DOHH2 (cell line): Measurements from ENCODE around the gene DNAH6.

ENCODE experiments used
- H3F3A ChIP-seq: fragments of 200-600 bp; sonication (generic), shearing (Covaris generic); 2 replicates; pipeline ENCODE4 v1.6.0; 2016; ENCODE audit warnings: antibody characterized with exemption, mild to moderate bottlenecking; ENCODE audit not compliant: control insufficient read depth, insufficient read depth
- H3K27ac ChIP-seq: fragments of 200-600 bp; sonication (generic); 2 replicates; pipeline ENCODE4 v1.5.1; 2014; ENCODE audit warnings: low read depth, mild to moderate bottlenecking, low read length, moderate library complexity
- H3K27me3 ChIP-seq: fragments of 200-600 bp; sonication (generic); 2 replicates; pipeline ENCODE4 v1.6.1; 2014; ENCODE audit warnings: mild to moderate bottlenecking, low read length, mixed read lengths; ENCODE audit not compliant: control insufficient read depth
- H3K36me3 ChIP-seq: fragments of 200-600 bp; sonication (generic); 2 replicates; pipeline ENCODE4 v1.6.1; 2014; ENCODE audit warnings: mild to moderate bottlenecking, low read length, moderate library complexity, mixed read lengths; ENCODE audit not compliant: control insufficient read depth
- H3K4me1 ChIP-seq: fragments of 200-600 bp; sonication (generic); 2 replicates; pipeline ENCODE4 v1.6.1; 2014; ENCODE audit warnings: mild to moderate bottlenecking, low read length, mixed read lengths; ENCODE audit not compliant: control insufficient read depth
- H3K4me2 ChIP-seq: fragments of 200-600 bp; sonication (generic); 2 replicates; pipeline ENCODE4 v1.6.0; 2014; ENCODE audit warnings: mild to moderate bottlenecking, low read length, moderate library complexity
- H3K4me3 ChIP-seq: fragments of 200-600 bp; sonication (generic); 2 replicates; pipeline ENCODE4 v1.5.1; 2014; ENCODE audit warnings: mild to moderate bottlenecking, low read length, mixed read lengths
- H3K79me2 ChIP-seq: fragments of 200-600 bp; sonication (generic); 2 replicates; pipeline ENCODE4 v1.6.1; 2014; ENCODE audit warnings: mild to moderate bottlenecking, low read length, mixed read lengths; ENCODE audit not compliant: control insufficient read depth
- H3K9me2 ChIP-seq: fragments of 200-600 bp; sonication (generic); replicated peaks from 2 replicates; pipeline ENCODE4 v1.6.1; 2014; ENCODE audit warnings: mild to moderate bottlenecking, low read length, mixed read lengths; ENCODE audit not compliant: control insufficient read depth
- H3K9me3 ChIP-seq: fragments of 200-600 bp; sonication (generic); 2 replicates; pipeline ENCODE4 v1.6.1; 2014; ENCODE audit warnings: antibody characterized with exemption, low read length, mixed read lengths; ENCODE audit not compliant: control insufficient read depth, insufficient read depth
- H4K20me1 ChIP-seq: fragments of 200-600 bp; sonication (generic); 2 replicates; pipeline ENCODE4 v1.6.0; 2014; ENCODE audit warnings: low read depth, mild to moderate bottlenecking, antibody characterized with exemption, low read length, moderate library complexity; ENCODE audit not compliant: control insufficient read depth, insufficient read depth
- CTCF ChIP-seq: fragments of 200-600 bp; sonication (generic); IDR thresholded peaks from one replicate; pipeline ENCODE4 v1.5.1; 2014; ENCODE audit warnings: antibody characterized with exemption, mild to moderate bottlenecking, low read depth, low read length; ENCODE audit not compliant: poor library complexity, severe bottlenecking
- EZH2phosphoT487 ChIP-seq: fragments of 200-600 bp; sonication (generic); IDR thresholded peaks from 2 replicates; pipeline ENCODE4 v1.6.1; 2017; ENCODE audit warnings: borderline replicate concordance, mild to moderate bottlenecking, antibody characterized with exemption, low read length, moderate library complexity, mixed read lengths

The DNAH6 gene

GRCh38 chr2:84830095-84830494 lies 313.8 kb downstream of the DNAH6 start:
- H3F3A ChIP-seq = no peaks in the 10 kb centered on the region

GRCh38 chr2:84830758-84831500 lies 314.6 kb downstream of the DNAH6 start:
- no peaks in the 10 kb centered on the region for H4K20me1 ChIP-seq
- no peaks in the 10 kb centered on the region for H3K27me3 ChIP-seq
- no peak overlapping the region for H3K27ac ChIP-seq
- no peak overlapping the region for H3K4me2 ChIP-seq
- H3K4me3 ChIP-seq = no peak overlapping the region
- H3K79me2 ChIP-seq = no peaks in the 10 kb centered on the region
- no peaks in the 10 kb centered on the region for H3K4me1 ChIP-seq
- no peak for TF ChIP-seq CTCF
- H3K36me3 ChIP-seq = no peaks in the 10 kb centered on the region
- H3K9me3 ChIP-seq = no peaks in the 10 kb centered on the region
- H3F3A ChIP-seq = no peaks in the 10 kb centered on the region
- H3K9me2 ChIP-seq = no peaks in the 10 kb centered on the region

More at GRCh38 chr2:84830095-84830494, 313.8 kb downstream of the DNAH6 start:
- no peaks in the 10 kb centered on the region for H3K4me1 ChIP-seq
- H3K27ac ChIP-seq = no peak overlapping the region
- H3K4me2 ChIP-seq = no peak overlapping the region
- no peaks in the 10 kb centered on the region for H3K27me3 ChIP-seq
- no peaks in the 10 kb centered on the region for H3K79me2 ChIP-seq
- TF ChIP-seq CTCF (no peak), EZH2phosphoT487 (no peak)
- H3K36me3 ChIP-seq = no peaks in the 10 kb centered on the region
- H4K20me1 ChIP-seq = no peaks in the 10 kb centered on the region
- H3K9me3 ChIP-seq = no peaks in the 10 kb centered on the region
- no peaks in the 10 kb centered on the region for H3K9me2 ChIP-seq
- H3K4me3 ChIP-seq = no peak overlapping the region

GRCh38 chr2:84832772-84833461 lies 316.6 kb downstream of the DNAH6 start:
- no peaks in the 10 kb centered on the region for H3K27me3 ChIP-seq
- no peak for TF ChIP-seq CTCF
- no peak for TF ChIP-seq EZH2phosphoT487
- no peak overlapping the region for H3K4me3 ChIP-seq
- 0 out of 2 replicates have a peak overlapping the region, but pooled peaks have one; percentile 1 for H3K4me2 ChIP-seq
- no peaks in the 10 kb centered on the region for H3K9me3 ChIP-seq
- H3K79me2 ChIP-seq = no peaks in the 10 kb centered on the region
- no peak overlapping the region for H3K27ac ChIP-seq
- no peaks in the 10 kb centered on the region for H3K36me3 ChIP-seq
- H4K20me1 ChIP-seq = no peaks in the 10 kb centered on the region
- no peaks in the 10 kb centered on the region for H3K4me1 ChIP-seq
- H3F3A ChIP-seq = no peaks in the 10 kb centered on the region
- H3K9me2 ChIP-seq = no peaks in the 10 kb centered on the region
